Pons (tissue), 1 donor: ENCODE measurements around the gene PITX1.

Source experiments
- DNase-seq: peaks from one replicate; pipeline ENCODE4 v3.0.0-alpha.2; 2016; ENCODE audit warnings: low spot score

PITX1 gene

GRCh38 chr5:135062216-135063055 is 28.4 kb upstream of the PITX1 start:
- no peak for DNase-seq

- no peak for DNase-seq
These were observed 27.0 kb upstream of the PITX1 start for GRCh38 chr5:135061001-135061400.

- DNase-seq = no peak
These were observed 26.0 kb upstream of the PITX1 start for GRCh38 chr5:135060021-135060420.

GRCh38 chr5:135059000-135059923 is 25.2 kb upstream of the PITX1 start:
- no peak for DNase-seq

- DNase-seq = no peak
These were observed 24.3 kb upstream of the PITX1 start for GRCh38 chr5:135058331-135058732.

GRCh38 chr5:135057233-135057632 is 23.2 kb upstream of the PITX1 start:
- no peak for DNase-seq

GRCh38 chr5:135056316-135057030 is 22.4 kb upstream of the PITX1 start:
- DNase-seq = no peak

- DNase-seq = peak; percentile 6
These were observed 21.4 kb upstream of the PITX1 start for GRCh38 chr5:135055396-135055795.

- DNase-seq = no peak
These were observed 20.5 kb upstream of the PITX1 start for GRCh38 chr5:135054546-135054945.

GRCh38 chr5:135053989-135054388 is 20.0 kb upstream of the PITX1 start:
- DNase-seq = no peak

- DNase-seq = no peak
These were observed 19.2 kb upstream of the PITX1 start for GRCh38 chr5:135053278-135053677.

- no peak for DNase-seq
These were observed 18.6 kb upstream of the PITX1 start for GRCh38 chr5:135052511-135053145.

- no peak for DNase-seq
These were observed 17.8 kb upstream of the PITX1 start for GRCh38 chr5:135051872-135052271.

GRCh38 chr5:135051399-135051798 is 17.4 kb upstream of the PITX1 start:
- DNase-seq = no peak

- DNase-seq = no peak
These were observed 16.3 kb upstream of the PITX1 start for GRCh38 chr5:135050244-135050767.

- no peak for DNase-seq
These were observed 14.9 kb upstream of the PITX1 start for GRCh38 chr5:135048930-135049329.

GRCh38 chr5:135048286-135048685 is 14.3 kb upstream of the PITX1 start:
- no peak for DNase-seq

GRCh38 chr5:135047347-135047695 is 13.3 kb upstream of the PITX1 start:
- no peak for DNase-seq

GRCh38 chr5:135046661-135047346 is 12.8 kb upstream of the PITX1 start:
- DNase-seq = no peak

- DNase-seq = no peak
These were observed 11.5 kb upstream of the PITX1 start for GRCh38 chr5:135045488-135045887.

- no peak for DNase-seq
These were observed 8.6 kb upstream of the PITX1 start for GRCh38 chr5:135042595-135042994.
